HepG2 (cell line): ENCODE results near the gene COL9A3. TPM values are rescaled to one million over a fixed set of nuclear protein-coding genes. Genes with fewer than 3 reads are reported as not detected.
A peak's percentile ranks its signal among the peaks of the same experiment; 100 is the strongest.

Experiments
- ATF3 ChIP-seq: sonication (generic); formaldehyde crosslinking; IDR thresholded peaks from 2 replicates; pipeline ENCODE4 v1.4.0; 2020; ENCODE audit warnings: missing genetic modification reagents
- ATRX ChIP-seq: sonication (generic); formaldehyde crosslinking; IDR thresholded peaks from 2 replicates; pipeline ENCODE4 v1.4.0; 2020; ENCODE audit warnings: missing genetic modification reagents, borderline replicate concordance
- CC2D1A ChIP-seq: sonication (generic); formaldehyde crosslinking; IDR thresholded peaks from 2 replicates; pipeline ENCODE4 v1.8.1; 2023; ENCODE audit warnings: mild to moderate bottlenecking, missing genetic modification reagents
- CCDC6 ChIP-seq: sonication (generic); formaldehyde crosslinking; IDR thresholded peaks from 2 replicates; pipeline ENCODE4 v1.8.1; 2022; ENCODE audit warnings: mild to moderate bottlenecking, missing genetic modification reagents, moderate library complexity
- EEA1 ChIP-seq: sonication (generic); formaldehyde crosslinking; IDR thresholded peaks from 2 replicates; pipeline ENCODE4 v1.5.1; 2020; ENCODE audit warnings: mild to moderate bottlenecking, missing genetic modification reagents, borderline replicate concordance
- HOXD1 ChIP-seq: sonication (generic); formaldehyde crosslinking; IDR thresholded peaks from 2 replicates; pipeline ENCODE4 v1.5.0; 2020; ENCODE audit warnings: missing genetic modification reagents
- ISX ChIP-seq: sonication (generic); formaldehyde crosslinking; conservative IDR thresholded peaks from 2 replicates; pipeline ENCODE4 v1.5.0; 2020; ENCODE audit warnings: missing genetic modification reagents
- JARID2 ChIP-seq: sonication (generic); formaldehyde crosslinking; IDR thresholded peaks from 2 replicates; pipeline ENCODE4 v1.8.1; 2023; ENCODE audit warnings: missing genetic modification reagents, inconsistent platforms; ENCODE audit not compliant: insufficient replicate concordance
- MAZ ChIP-seq, 2 experiments: sonication (generic) in 1 of 2; formaldehyde crosslinking in 1 of 2; IDR thresholded peaks; 2 replicates each; pipeline versions ENCODE4 v1.5.0 to v1.6.1; 2012 to 2020; ENCODE audit warnings: low read depth in 2 of 2, mild to moderate bottlenecking in 2 of 2, borderline replicate concordance in 1 of 2, improper control_type of control experiment in 1 of 2, low read length in 1 of 2, missing genetic modification reagents in 1 of 2, moderate library complexity in 1 of 2
- MEF2D ChIP-seq: sonication (generic); formaldehyde crosslinking; IDR thresholded peaks from 2 replicates; pipeline ENCODE4 v1.5.1; 2020; ENCODE audit warnings: mild to moderate bottlenecking, missing genetic modification reagents
- MYNN ChIP-seq: sonication (generic); formaldehyde crosslinking; IDR thresholded peaks from 2 replicates; pipeline ENCODE4 v1.4.0; 2020; ENCODE audit warnings: mild to moderate bottlenecking, low read depth, missing genetic modification reagents
- NFE2L2 ChIP-seq: fragments of 150-350 bp; IDR thresholded peaks from 2 replicates; pipeline ENCODE4 v1.6.1; 2014; ENCODE audit warnings: low read length
- NPAS2 ChIP-seq: sonication (generic); formaldehyde crosslinking; IDR thresholded peaks from 2 replicates; pipeline ENCODE4 v1.8.0; 2022; ENCODE audit warnings: mild to moderate bottlenecking, missing genetic modification reagents, borderline replicate concordance
- PAWR ChIP-seq: sonication (generic); formaldehyde crosslinking; IDR thresholded peaks from 2 replicates; pipeline ENCODE4 v1.4.0; 2020; ENCODE audit warnings: missing genetic modification reagents, mild to moderate bottlenecking, borderline replicate concordance
- RBM22 ChIP-seq: fragments of 200-400 bp; formaldehyde crosslinking; optimal IDR thresholded peaks from 2 replicates; pipeline ENCODE3; 2017; ENCODE audit warnings: mild to moderate bottlenecking, low read length, moderate library complexity
- SNAI1 ChIP-seq: sonication (generic); formaldehyde crosslinking; IDR thresholded peaks from 2 replicates; pipeline ENCODE4 v1.5.0; 2020; ENCODE audit warnings: mild to moderate bottlenecking, missing genetic modification reagents, borderline replicate concordance
- SRSF9 ChIP-seq: fragments of 200-400 bp; formaldehyde crosslinking; IDR thresholded peaks from 2 replicates; pipeline ENCODE4 v1.6.1; 2018; ENCODE audit warnings: borderline replicate concordance, mild to moderate bottlenecking, low read depth, low read length; ENCODE audit not compliant: insufficient read depth, poor library complexity, severe bottlenecking
- ZBTB3 ChIP-seq: sonication (generic); formaldehyde crosslinking; IDR thresholded peaks from 2 replicates; pipeline ENCODE4 v1.4.0; 2020; ENCODE audit warnings: low read depth, mild to moderate bottlenecking, moderate library complexity, missing genetic modification reagents, borderline replicate concordance
- ZBTB33 ChIP-seq: sonication (generic); formaldehyde crosslinking; IDR thresholded peaks from 2 replicates; pipeline ENCODE4 v1.4.0; 2020; ENCODE audit warnings: missing genetic modification reagents
- ZC3H4 ChIP-seq: sonication (generic); formaldehyde crosslinking; IDR thresholded peaks from 2 replicates; pipeline ENCODE4 v1.4.0; 2020; ENCODE audit warnings: missing genetic modification reagents, borderline replicate concordance
- ZFP37 ChIP-seq: sonication (generic); formaldehyde crosslinking; IDR thresholded peaks from 2 replicates; pipeline ENCODE4 v1.4.0; 2020; ENCODE audit warnings: missing genetic modification reagents, borderline replicate concordance
- ZKSCAN5 ChIP-seq: sonication (generic); formaldehyde crosslinking; IDR thresholded peaks from 2 replicates; pipeline ENCODE4 v1.5.1; 2020; ENCODE audit warnings: mild to moderate bottlenecking, missing genetic modification reagents
- ZNF180 ChIP-seq: sonication (generic); formaldehyde crosslinking; IDR thresholded peaks from 2 replicates; pipeline ENCODE4 v1.4.0; 2020; ENCODE audit warnings: low read depth, missing genetic modification reagents, borderline replicate concordance
- ZNF232 ChIP-seq: sonication (generic); formaldehyde crosslinking; IDR thresholded peaks from 2 replicates; pipeline ENCODE4 v1.4.0; 2020; ENCODE audit warnings: missing genetic modification reagents, borderline replicate concordance
- ZNF30 ChIP-seq: sonication (generic); formaldehyde crosslinking; IDR thresholded peaks from 2 replicates; pipeline ENCODE4 v1.5.0; 2020; ENCODE audit warnings: mild to moderate bottlenecking, missing genetic modification reagents
- ZNF383 ChIP-seq: sonication (generic); formaldehyde crosslinking; IDR thresholded peaks from 2 replicates; pipeline ENCODE4 v1.4.0; 2020; ENCODE audit warnings: missing genetic modification reagents, mild to moderate bottlenecking, borderline replicate concordance
- ZNF615 ChIP-seq: sonication (generic); formaldehyde crosslinking; IDR thresholded peaks from 2 replicates; pipeline ENCODE4 v1.5.0; 2020; ENCODE audit warnings: mild to moderate bottlenecking, missing genetic modification reagents, borderline replicate concordance
- polyA plus RNA-seq, 8 experiments: library from polyadenylated mRNA; depleted of rRNA in 3 of 8; stranded (reverse) in 7 of 8; unstranded in 1 of 8; fragments of >200 nt; fragmentation: Illumina TruSeq in 4 of 8; extraction: Trizol in 4 of 8; gene quantifications; 2 replicates each; pipeline versions ENCODE4 v1.2.1 to v1.2.3, GENCODE V29; 2011 to 2016; ENCODE audit warnings: low read depth in 4 of 8, missing spikeins in 1 of 8, mixed read lengths in 1 of 8; ENCODE audit not compliant: insufficient read depth in 1 of 8
- total RNA-seq, 5 experiments: library from RNA; depleted of rRNA; stranded (reverse); fragments of >200 nt; fragmentation: Illumina TruSeq; extraction: Trizol; gene quantifications; 2 replicates each; pipeline ENCODE4 v1.2.3, GENCODE V29; 2016; ENCODE audit warnings: low read depth in 1 of 5

The COL9A3 gene
- total and polyA plus RNA-seq, 2 of the 13 experiments (the other 11 are each of a cell fraction or from before 2014, with no cell fraction given) = 155 to 204 TPM

DNA sequence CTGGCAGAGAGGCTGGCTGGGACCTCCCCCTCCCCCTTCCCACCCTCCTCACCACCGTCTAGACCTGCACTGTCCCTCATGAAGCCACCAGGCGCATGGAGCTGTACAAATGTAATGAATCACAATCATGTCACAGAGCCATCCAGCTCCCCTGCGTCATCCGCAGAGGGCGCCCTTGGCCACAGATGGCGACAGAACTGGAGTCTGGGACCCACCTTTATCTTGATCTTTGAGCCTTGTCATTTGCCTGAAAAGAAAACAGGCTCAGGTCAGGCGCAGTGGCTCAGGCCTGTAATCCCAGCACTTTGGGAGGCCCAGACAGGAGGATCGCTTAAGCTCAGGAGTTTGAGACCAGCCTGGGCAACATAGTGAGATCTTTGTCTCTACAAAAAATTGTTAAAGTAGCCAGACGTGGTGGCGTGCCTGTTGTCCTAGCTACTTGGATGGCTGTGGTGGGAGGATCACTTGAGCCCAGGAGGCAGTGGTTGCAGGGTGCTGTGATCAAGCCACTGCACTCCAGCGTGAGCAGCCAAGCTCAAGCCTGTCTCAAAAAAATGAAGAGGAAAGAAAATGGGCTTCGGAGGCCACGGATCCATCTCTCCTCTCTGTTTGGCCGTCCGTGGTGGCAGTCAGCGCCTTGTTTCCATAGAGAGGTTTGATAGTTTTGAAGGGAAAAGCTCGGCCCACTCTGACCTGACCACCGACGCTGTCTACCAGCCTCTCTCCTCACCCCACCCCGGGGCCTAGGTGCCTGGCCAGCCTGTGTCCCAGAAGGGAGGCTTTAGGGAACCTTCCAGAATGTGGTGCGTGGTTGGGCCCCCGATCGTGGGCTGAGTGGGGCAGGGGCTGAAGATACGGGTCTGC is 6.2 kb downstream of the COL9A3 start (continued):
- TF ChIP-seq JARID2 = peak; percentile 76
- TF ChIP-seq CC2D1A (CRISPR knock-in tag) = peak; percentile 89; the same call in 1 of the 2 replicates
- TF ChIP-seq MAZ (IDR thresholded peaks at IDR 0.05; ENCODE audit: borderline replicate concordance, low read depth, low read length) = 0 out of 2 replicates have a peak, but pooled peaks have one; percentile 40
- TF ChIP-seq MAZ (CRISPR knock-in tag; IDR thresholded peaks at IDR 0.05; ENCODE audit: low read depth) = peak; percentile 45
- TF ChIP-seq CCDC6 (CRISPR knock-in tag) = peak; percentile 66; the same call in 1 of the 2 replicates
- 0 out of 2 replicates have a peak, but pooled peaks have one; percentile 30 for TF ChIP-seq ZNF232 (CRISPR knock-in tag)
- TF ChIP-seq ISX (CRISPR knock-in tag) = no peak
- TF ChIP-seq MEF2D (CRISPR knock-in tag) = peak; percentile 59; the same call in 1 of the 2 replicates
- TF ChIP-seq HOXD1 = 0 out of 2 replicates have a peak, but pooled peaks have one; percentile 68
- peak; percentile 41; the same call in 1 of the 2 replicates for TF ChIP-seq ZFP37 (CRISPR knock-in tag)
- TF ChIP-seq RBM22 = no peak
- peak; percentile 69; the same call in 1 of the 2 replicates for TF ChIP-seq ZNF180 (CRISPR knock-in tag)
- no peak for TF ChIP-seq ZKSCAN5 (CRISPR knock-in tag)
- no peak for TF ChIP-seq EEA1 (CRISPR knock-in tag)
- TF ChIP-seq SRSF9 = no peak
- TF ChIP-seq MYNN (CRISPR knock-in tag) = no peak
- no peak; the same call in 1 of the 2 replicates for TF ChIP-seq ZC3H4 (CRISPR knock-in tag)
- TF ChIP-seq ZNF30 (CRISPR knock-in tag) = no peak
- peak; percentile 96 for TF ChIP-seq ZBTB33 (CRISPR knock-in tag)
- no peak for TF ChIP-seq NPAS2 (CRISPR knock-in tag)
- TF ChIP-seq ATF3 (CRISPR knock-in tag) = no peak
- TF ChIP-seq PAWR = 0 out of 2 replicates have a peak, but pooled peaks have one; percentile 52
- no peak for TF ChIP-seq ZNF383
- TF ChIP-seq ZNF615 (CRISPR knock-in tag) = 0 out of 2 replicates have a peak, but pooled peaks have one; percentile 67
- TF ChIP-seq ATRX (CRISPR knock-in tag) = no peak
- TF ChIP-seq ZBTB3 (CRISPR knock-in tag) = peak; percentile 59; the same call in 1 of the 2 replicates
- TF ChIP-seq NFE2L2 = 0 out of 2 replicates have a peak, but pooled peaks have one; percentile 5
- TF ChIP-seq SNAI1 (CRISPR knock-in tag) = no peak
